Measurements from ENCODE around the gene OGDH.
"Not testable (repeated sequence)": the region's sequence is repeated elsewhere in the genome, so short reads cannot be mapped to it uniquely, and the experiment has no call there.

OGDH gene

DNA sequence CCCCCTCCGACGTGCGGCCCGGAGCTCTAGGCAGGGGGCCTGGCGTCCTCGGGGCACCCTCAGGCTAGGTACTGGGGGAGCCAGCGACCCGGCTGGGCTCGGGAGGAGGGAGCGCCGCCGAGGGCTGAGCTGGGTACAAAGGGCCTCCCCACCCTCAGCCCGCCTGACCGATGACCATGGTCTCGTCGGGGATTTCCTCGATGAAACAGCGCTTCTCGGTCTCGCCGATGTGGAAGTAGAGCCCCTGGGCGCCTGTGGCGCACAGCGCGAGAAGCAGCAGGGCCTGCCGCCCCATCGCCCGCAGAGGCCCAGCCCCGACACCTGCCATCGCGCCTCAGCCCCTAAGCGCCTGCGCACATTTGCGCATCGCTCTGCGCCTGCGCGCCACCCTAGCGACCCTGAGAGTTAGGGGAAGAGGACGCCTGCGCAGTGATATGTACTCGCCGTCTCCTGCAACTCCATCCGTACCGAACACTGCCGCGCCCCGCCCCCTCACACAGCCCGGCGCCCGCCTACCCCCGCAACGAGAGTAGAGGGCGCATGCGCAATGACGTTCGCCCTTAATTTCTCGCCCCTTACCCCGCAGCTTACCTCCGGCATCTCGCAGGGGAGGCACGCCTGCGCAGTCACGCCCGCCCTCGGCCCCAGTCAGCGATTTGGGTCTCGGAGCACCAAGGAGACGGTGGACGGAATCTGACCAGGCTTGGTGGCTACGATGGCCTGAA, 24.4 kb upstream of the OGDH start, which contains the start of gene TMED4:
Gene TMED4, minus strand, starts transcription at position 353 of the 725 bp plus-strand sequence. Its CDS starts 25 bp downstream, at position 328.
- peak; percentile 100 for DNase-seq

GRCh38 chr7:44583146-44583865, 23.1 kb upstream of the OGDH start:
- DNase-seq: no peak

- peak in 1 of 2 experiments; percentile 43 for DNase-seq
Measured at GRCh38 chr7:44587843-44588711, 18.4 kb upstream of the OGDH start.

DNA sequence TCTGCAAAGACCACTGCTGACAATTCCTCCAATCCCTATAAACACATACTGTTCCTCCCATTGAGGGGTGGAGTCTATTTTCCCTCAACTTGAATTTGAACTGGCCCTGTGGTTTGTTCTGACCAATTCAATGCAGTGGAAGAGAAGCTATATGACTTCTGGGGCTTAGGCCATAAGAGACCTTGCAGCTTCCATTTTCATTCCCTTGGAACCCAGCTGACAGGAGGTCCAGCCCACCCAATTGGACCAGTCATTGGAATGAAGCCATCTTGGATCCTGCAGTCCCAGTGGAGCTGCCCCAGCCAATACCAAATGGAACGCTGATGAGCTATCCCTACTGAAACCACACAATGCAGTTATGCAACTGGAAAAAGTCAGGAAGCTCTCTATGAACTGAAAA, 15.5 kb upstream of the OGDH start:
- DNase-seq: no peak

DNA sequence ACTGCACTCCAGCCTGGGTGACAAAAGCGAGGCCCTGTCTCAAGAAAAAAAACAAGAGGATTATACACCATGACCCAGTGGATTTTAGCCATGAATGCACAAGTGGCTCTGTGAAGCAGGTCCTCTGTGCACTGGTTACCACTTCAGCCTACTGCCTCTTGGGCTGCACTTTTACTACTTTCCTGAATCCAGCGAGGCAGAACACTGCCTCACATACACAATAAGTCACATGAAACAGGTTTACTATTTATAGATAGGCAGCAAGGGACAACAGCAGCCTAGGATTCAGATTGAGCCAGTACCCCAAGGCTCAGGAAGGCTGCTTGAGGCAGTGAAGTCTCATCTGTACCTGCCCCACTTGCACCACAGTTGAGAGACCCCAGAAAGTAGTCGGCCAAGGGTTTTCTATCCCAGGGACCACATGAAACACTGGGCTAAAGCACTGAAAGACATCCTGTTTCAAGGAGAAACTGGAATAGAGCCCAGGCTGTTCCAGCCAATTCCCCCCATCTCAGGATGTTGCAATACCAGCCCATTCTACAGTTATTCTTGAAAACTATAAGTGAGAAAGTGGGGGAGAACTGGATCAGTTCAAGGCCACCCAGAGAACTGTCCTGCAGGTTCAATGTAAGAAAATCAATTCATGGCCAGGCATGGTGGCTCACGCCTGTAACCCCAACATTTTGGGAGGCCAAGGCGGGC, 10.3 kb upstream of the OGDH start:
- DNase-seq: no peak

DNA sequence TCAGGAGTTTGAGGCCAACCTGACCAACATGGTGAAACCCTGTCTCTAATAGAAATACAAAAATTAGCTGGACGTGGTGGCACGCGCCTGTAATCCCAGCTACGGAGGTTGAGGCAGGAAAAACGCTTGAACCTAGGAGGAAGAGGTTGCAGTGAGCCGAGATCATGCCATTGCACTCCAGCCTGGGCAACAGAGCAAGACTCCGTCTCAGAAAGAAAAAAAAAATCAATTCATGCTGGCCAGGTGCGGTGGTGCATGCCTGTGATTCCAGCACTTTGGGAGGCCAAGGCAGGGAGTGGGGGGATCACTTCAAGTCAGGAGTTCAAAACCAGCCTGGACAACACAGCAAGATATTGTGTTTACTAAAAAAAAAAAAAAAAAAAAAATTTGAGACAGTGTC, 9.2 kb upstream of the OGDH start:
- not testable (repeated sequence) for DNase-seq

DNA sequence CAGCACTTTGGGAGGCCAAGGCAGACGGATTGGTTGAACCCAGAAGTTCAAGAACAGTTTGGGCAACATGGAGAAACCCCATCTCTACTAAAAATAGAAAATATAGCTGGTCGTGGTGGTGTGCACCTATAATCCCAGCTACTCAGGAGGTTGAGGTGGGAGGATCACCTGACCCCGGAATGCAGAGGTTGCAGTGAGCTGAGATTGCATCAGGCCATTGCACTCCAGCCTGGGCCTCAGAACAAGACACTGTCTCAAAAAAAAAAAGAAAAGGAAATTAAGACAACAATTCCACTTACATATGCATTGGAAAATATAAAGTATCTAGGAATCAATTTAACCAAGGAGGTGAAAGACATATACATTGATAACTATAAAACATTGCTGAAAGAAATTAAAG, 7.2 kb upstream of the OGDH start:
- no peak for DNase-seq

DNA sequence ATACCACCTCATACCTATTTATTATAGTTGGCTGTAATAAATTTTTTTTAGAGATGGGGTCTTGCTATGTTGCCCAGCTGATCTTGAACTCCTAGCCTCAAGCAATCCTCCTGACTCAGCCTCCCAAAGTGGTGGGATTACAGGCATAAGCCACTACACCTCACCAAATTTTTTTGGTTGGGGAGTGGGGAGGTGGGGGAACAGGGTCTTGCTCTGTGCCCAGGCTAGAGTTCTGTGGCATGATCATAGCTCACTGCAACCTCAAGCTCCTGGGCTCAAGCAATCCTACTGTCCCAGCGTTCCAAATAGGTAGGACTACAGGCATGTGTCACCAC, 3.9 kb upstream of the OGDH start:
- DNase-seq: no peak

DNA sequence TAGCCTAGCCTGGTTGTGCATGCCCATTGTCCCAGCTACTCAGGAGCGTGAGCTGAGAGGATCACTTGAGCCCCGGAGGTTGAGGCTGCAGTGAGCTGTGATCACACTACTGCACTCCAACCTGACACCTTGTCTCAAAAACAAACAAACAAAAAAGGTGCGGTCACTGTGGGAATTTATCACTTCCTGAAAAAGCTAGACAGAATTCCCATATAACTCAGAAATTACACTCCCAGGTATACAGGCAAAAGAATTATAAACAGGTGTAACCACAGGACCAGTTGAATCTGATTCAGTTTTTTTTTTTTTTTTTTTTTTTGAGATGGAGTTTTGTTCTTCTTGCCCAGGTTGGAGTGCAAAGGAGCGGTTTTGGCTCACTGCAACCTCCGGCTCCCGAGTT, 3.2 kb upstream of the OGDH start:
- DNase-seq: no peak

DNA sequence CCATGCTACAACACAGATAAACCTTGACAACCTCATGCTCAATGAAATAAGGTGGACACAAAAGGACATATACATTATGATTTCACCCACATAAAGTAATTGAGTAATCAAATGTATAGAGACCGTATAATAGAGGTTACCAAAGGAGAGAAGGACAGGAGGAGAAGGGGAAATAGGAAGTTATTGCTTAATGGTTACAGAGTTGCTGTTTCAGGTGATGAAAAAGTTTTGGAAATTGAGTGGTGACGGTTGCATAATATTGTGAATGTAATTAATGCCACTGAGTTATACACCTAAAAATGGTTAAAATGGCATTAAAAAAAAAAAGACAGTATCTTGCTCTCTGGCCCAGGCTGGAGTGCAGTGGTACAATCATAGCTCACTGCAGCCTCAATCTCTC, 1.5 kb upstream of the OGDH start:
- DNase-seq: no peak

DNA sequence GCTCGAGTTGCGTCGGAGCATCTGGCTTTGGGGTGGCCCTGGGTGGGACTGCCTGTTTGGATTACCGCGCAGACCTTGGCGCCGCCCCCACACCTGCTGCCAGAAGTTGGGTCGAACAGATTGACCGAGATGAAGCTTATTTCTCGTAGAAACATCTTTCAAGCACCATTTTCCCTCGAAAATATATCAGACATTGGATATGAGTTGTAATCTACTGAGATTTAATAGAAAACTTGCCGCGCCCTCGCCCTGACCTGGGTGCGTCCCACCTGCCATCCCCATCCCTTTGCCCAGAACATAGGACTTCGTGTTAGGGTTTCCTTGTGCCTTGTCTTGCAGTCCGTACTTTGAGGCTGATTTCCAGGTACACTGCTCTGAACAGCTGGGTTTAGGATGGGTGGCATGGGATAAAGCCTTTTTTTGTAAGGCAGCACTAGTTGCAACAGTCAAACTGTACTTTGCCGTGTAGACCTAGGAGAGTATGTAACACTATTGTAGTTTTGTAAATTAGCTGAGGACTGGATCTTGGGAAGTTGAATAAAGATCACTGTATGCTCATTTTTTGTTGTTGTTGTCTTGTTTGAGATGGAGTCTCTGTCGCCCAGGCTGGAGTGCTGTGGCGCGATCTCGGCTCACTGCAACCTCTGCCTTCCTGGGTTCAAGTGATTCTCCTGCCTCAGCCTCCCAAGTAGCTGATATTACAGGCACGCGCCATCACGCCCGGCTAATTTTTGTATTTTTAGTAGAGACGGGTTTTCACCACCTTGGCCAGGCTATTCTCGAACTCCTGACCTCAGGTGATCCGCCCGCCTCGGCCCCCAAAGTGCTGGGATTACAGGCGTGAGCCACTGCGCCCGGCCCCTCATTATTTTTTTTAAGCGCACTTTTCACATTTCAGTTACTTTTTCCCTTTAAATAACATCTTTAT, 978 bp downstream of the OGDH start:
- DNase-seq: no peak

DNA sequence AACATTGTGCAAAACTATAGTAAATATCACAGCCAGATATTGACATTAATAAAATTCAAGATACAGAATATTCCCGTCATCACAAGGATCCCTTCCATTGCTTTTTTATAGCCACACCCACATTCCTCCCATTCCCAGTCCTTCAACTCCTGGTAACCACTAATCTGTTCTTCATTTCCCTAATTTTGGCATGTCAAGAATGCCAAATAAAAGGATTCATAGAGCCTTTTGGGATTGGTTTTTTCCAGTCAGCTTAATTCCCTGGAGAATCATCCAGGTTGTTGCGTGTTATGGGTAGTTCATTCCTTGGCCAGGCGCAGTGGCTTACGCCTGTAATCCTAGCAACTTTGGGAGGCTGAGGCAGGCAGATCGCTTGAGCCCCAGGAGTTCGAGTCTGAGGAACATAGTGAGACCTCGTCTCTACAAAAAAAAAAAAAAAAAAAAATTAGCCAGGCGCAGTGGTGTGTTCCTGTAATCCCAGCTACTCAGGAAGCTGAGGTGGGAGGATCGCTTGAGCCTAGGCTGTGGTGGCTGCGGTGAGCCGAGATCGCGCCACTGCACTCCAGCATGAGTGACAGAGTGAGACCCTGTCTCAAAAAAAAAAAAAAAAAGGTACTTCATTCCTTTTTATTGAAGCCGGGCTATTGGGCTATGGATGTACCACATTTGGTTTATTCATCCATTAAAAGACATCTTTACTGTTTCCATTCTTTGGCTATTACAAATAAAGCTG, 2.7 kb downstream of the OGDH start:
- no peak for DNase-seq

DNA sequence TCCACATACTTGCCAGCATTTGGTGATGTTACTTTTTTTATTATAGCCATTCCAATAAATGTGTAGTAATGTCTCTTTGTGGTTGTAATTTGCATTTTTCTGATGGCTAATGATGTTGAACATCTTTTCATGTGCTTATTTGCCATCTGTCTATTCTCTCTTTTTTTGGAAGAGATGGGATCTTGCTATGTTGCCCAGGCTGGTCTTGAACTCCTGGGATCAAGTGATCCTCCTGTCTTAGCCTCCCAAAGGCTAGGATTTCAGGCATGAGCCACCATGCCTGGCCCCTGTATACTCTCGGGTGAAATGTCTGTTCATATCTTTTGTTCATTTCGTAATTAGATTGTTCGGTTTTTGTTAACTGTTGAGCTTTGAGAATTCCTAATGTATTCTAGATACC, 3.4 kb downstream of the OGDH start:
- DNase-seq: no peak

- DNase-seq: no peak
Measured at GRCh38 chr7:44615149-44615611, 8.8 kb downstream of the OGDH start.

DNA sequence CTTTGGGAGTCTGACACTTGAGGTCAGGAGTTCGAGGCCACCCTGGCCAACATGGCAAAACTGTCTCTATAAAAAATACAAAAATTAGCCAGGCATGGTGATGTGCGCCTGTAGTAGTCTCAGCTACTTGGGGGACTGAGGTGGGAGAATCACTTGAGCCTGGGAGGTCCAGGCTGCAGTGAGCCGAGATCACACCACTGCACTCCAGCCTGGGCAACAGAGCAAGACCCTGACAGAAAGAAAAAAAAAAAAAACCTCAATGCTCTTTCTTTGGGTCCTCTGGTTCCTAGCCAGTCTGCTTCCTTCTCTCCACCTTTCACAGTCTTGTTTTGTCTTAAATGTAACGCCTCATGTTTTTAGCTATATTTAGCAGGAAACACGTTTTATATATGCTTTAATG, 9.4 kb downstream of the OGDH start:
- no peak for DNase-seq

- DNase-seq: no peak
Measured at GRCh38 chr7:44616545-44616944, 10.1 kb downstream of the OGDH start.

GRCh38 chr7:44617225-44617890, 10.9 kb downstream of the OGDH start:
- DNase-seq: no peak

DNA sequence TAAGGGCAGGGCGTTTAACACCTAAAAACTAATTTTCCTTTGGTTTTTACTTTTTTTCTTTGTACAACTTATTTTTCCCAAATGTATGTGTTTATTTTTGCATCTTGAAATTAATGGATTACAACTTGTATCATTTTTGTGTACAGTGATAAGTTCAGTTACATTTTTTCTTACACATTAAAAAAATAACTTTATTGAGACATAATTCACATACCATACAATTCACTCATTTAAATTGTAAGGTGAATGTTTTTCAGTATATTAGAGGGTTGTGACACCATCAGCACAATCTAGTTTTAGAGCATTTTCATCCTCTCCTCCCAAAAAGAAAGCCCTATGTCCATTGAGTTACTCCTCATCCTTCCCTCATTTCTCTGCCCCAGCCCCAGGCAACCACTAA, 11.6 kb downstream of the OGDH start:
- DNase-seq: no peak

DNA sequence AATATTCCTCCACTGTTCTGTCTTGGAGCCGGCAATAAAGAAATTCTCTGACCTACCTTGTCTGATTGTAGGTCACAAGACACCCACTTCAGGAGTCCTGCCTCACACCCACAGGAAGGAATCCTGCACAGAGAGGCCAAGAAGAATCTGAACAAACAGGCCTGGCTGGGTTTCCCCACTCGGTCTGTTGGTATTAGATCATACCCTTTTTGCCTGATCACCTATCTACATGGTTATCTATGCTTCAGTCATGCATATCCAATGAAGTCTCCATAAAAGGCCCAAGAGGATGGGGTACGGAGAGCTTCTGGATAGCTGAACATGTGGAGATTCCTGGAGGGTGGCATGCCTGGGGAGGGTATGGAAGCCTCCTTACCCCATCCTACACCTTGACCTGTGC, 12.3 kb downstream of the OGDH start:
- DNase-seq: no peak

GRCh38 chr7:44621034-44621749, 14.8 kb downstream of the OGDH start:
- DNase-seq: no peak
